Trophoblast cell (in vitro differentiated cells and primary cell): ENCODE results near the gene TNK1.

Experiments used
- DNase-seq, 2 donors: peaks; one replicate each; pipeline ENCODE4 v3.0.0-alpha.2; 2016
- H2AFZ ChIP-seq: 2 replicates; pipeline ENCODE4 v1.6.1; 2013; ENCODE audit warnings: low read length, moderate library complexity, mild to moderate bottlenecking; ENCODE audit not compliant: insufficient read depth, poor library complexity
- H2AK5ac ChIP-seq: 2 replicates; pipeline ENCODE4 v1.6.1; 2013; ENCODE audit warnings: mild to moderate bottlenecking, low read length
- H2BK120ac ChIP-seq: 2 replicates; pipeline ENCODE4 v1.6.1; 2013; ENCODE audit warnings: low read length, mild to moderate bottlenecking, moderate library complexity; ENCODE audit not compliant: insufficient read depth, poor library complexity
- H2BK12ac ChIP-seq: 2 replicates; pipeline ENCODE4 v1.6.1; 2013; ENCODE audit warnings: mild to moderate bottlenecking, low read length, moderate library complexity
- H2BK5ac ChIP-seq: 2 replicates; pipeline ENCODE4 v1.6.1; 2013; ENCODE audit warnings: low read length, low read depth, moderate library complexity, mild to moderate bottlenecking; ENCODE audit not compliant: poor library complexity
- H3K14ac ChIP-seq: 2 replicates; pipeline ENCODE4 v1.6.1; 2013; ENCODE audit warnings: mild to moderate bottlenecking, low read length
- H3K18ac ChIP-seq: 2 replicates; pipeline ENCODE4 v1.6.1; 2013; ENCODE audit warnings: mild to moderate bottlenecking, low read length
- H3K23ac ChIP-seq: 2 replicates; pipeline ENCODE4 v1.6.1; 2013; ENCODE audit warnings: low read length
- H3K27ac ChIP-seq: 2 replicates; pipeline ENCODE4 v1.5.1; 2013; ENCODE audit warnings: low read depth, mild to moderate bottlenecking, inconsistent platforms, low read length, moderate library complexity
- H3K27me3 ChIP-seq: 2 replicates; pipeline ENCODE4 v1.6.1; 2013; ENCODE audit warnings: inconsistent platforms, mild to moderate bottlenecking, low read length, moderate library complexity; ENCODE audit not compliant: insufficient read depth
- H3K36me3 ChIP-seq, 2 experiments: 1 replicate in 1 of 2; 2 replicates in 1 of 2; pipeline ENCODE4 v1.6.1; 2013; ENCODE audit warnings: low read length in 2 of 2, mild to moderate bottlenecking in 2 of 2, moderate library complexity in 1 of 2; ENCODE audit not compliant: insufficient read depth in 2 of 2, control insufficient read depth in 1 of 2
- H3K4ac ChIP-seq: 2 replicates; pipeline ENCODE4 v1.6.1; 2013; ENCODE audit warnings: low read depth, mild to moderate bottlenecking, low read length, moderate library complexity
- H3K4me1 ChIP-seq, 2 experiments: 1 replicate in 1 of 2; 2 replicates in 1 of 2; pipeline ENCODE4 v1.6.1; 2013; ENCODE audit warnings: low read length in 2 of 2, mild to moderate bottlenecking in 2 of 2, moderate library complexity in 1 of 2; ENCODE audit not compliant: insufficient read depth in 2 of 2, control insufficient read depth in 1 of 2
- H3K4me2 ChIP-seq: 2 replicates; pipeline ENCODE4 v1.6.1; 2013; ENCODE audit warnings: inconsistent platforms, mild to moderate bottlenecking, low read length, moderate library complexity
- H3K4me3 ChIP-seq: 2 replicates; pipeline ENCODE4 v1.5.1; 2013; ENCODE audit warnings: mild to moderate bottlenecking, low read depth, low read length, inconsistent platforms
- H3K79me1 ChIP-seq: one replicate; pipeline ENCODE4 v1.6.1; 2013; ENCODE audit warnings: low read length
- H3K79me2 ChIP-seq: 2 replicates; pipeline ENCODE4 v1.6.1; 2013; ENCODE audit warnings: low read length, mild to moderate bottlenecking; ENCODE audit not compliant: control insufficient read depth, insufficient read depth, poor library complexity
- H3K9ac ChIP-seq: 2 replicates; pipeline ENCODE4 v1.6.1; 2013; ENCODE audit warnings: mild to moderate bottlenecking, low read length
- H3K9me3 ChIP-seq: 2 replicates; pipeline ENCODE4 v1.6.1; 2013; ENCODE audit warnings: low read depth, mild to moderate bottlenecking, control low read depth, inconsistent platforms, low read length; ENCODE audit not compliant: insufficient read depth
- H4K12ac ChIP-seq: 2 replicates; pipeline ENCODE4 v1.6.1; 2013; ENCODE audit warnings: low read depth, mild to moderate bottlenecking, low read length, moderate library complexity
- H4K8ac ChIP-seq: 2 replicates; pipeline ENCODE4 v1.6.1; 2013; ENCODE audit warnings: low read depth, mild to moderate bottlenecking, low read length, moderate library complexity
- H4K91ac ChIP-seq: one replicate; pipeline ENCODE4 v1.6.1; 2013; ENCODE audit warnings: low read depth, mild to moderate bottlenecking, low read length, moderate library complexity
- WGBS: extraction: QIAGEN DNeasy Blood & Tissue Kit; methylation state at CpG from one replicate; pipeline ENCODE4 v1.1.7; 2013; ENCODE audit warnings: missing lambda C conversion rate; ENCODE audit not compliant: insufficient read length, insufficient coverage; ENCODE audit errors: extremely low coverage; 5-methylcytosine and 5-hydroxymethylcytosine counted together

The TNK1 gene

GRCh38 chr17:7356756-7357155 is 24.1 kb upstream of the TNK1 start:
- H3K79me2 ChIP-seq, result peaks cover 6% of the 10 kb centered on the region

DNA sequence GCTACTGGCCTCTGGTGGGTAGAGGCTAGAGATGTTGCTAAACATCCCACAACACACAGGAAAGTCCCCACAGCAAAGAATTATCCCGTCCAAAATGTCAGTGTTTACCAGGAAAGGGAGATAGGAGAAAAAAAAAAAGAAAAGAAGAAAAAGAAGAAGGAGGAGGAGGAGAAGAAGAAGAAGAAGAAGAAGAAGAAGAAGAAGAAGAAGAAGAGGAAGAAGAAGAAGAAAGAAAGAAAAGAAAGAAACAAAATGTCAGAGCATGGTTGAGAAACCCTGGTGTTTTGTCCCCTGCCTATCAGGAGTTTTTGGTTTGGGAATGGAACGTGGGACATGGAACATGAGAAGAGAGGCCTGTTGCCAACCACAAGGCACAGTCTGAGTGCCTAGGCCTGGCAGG is 23.5 kb upstream of the TNK1 start:
- Histone ChIP-seq H4K8ac (no peak overlapping the region), H4K91ac (no peak overlapping the region), H2BK120ac (no peak overlapping the region), H2AK5ac (no peak overlapping the region), H4K12ac (no peak overlapping the region), H3K4me2 (no peak overlapping the region), H2AFZ (no peak overlapping the region), H3K4me3 (no peak overlapping the region), H3K79me2 (peaks cover 2% of the 10 kb centered on the region), H2BK5ac (no peak overlapping the region), H3K18ac (no peak overlapping the region), H3K27ac (no peak overlapping the region), H3K9me3 (no peaks in the 10 kb centered on the region), H2BK12ac (no peak overlapping the region), H3K9ac (no peak overlapping the region), H3K4me1 (peaks cover 16 to 19% of the 10 kb centered on the region in 2 experiments), H3K23ac (no peak overlapping the region), H3K79me1 (peaks cover 2% of the 10 kb centered on the region), H3K4ac (no peak overlapping the region), H3K36me3 (no peaks in the 10 kb centered on the region), H3K27me3 (no peaks in the 10 kb centered on the region), H3K14ac (no peak overlapping the region)
- no peak for DNase-seq
- no CpG with 5 or more reads among the region's 2 CpGs for WGBS

More at GRCh38 chr17:7356756-7357155, 24.1 kb upstream of the TNK1 start:
- Histone ChIP-seq H3K79me1 (peaks cover 7% of the 10 kb centered on the region), H3K14ac (no peak overlapping the region), H3K9ac (no peak overlapping the region), H3K27ac (no peak overlapping the region), H2BK12ac (no peak overlapping the region), H3K9me3 (no peaks in the 10 kb centered on the region), H3K4me2 (no peak overlapping the region), H2BK120ac (no peak overlapping the region), H2AFZ (no peak overlapping the region), H2BK5ac (no peak overlapping the region), H3K4me1 (peaks cover 17 to 20% of the 10 kb centered on the region in 2 experiments), H3K23ac (no peak overlapping the region), H3K36me3 (no peaks in the 10 kb centered on the region), H3K18ac (no peak overlapping the region), H3K4me3 (no peak overlapping the region), H3K4ac (no peak overlapping the region), H4K91ac (no peak overlapping the region), H4K8ac (no peak overlapping the region), H4K12ac (no peak overlapping the region), H2AK5ac (no peak overlapping the region), H3K27me3 (no peaks in the 10 kb centered on the region)
- no CpG with 5 or more reads among the region's 8 CpGs for WGBS
- DNase-seq, result no peak

DNA sequence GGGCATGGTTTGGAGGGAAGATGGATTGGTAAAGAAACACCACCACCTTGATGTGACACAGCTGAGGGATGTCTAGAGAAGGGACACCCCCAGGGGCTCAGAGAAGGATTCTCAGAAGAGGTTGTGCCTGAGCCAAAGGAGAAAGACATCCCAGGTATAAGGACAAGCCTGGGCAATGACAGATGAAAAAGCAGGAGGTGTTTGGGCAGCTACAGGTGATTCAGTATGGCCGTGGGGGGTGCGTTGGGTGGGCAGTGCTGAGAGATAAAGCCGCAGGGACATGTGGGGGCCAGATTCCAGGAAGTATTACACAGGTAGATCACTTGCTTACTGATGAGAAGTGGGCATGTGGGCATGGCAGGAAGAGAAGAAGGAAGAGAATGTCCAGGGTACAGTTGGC is 19.0 kb upstream of the TNK1 start:
- H3K79me2 ChIP-seq, result no peaks in the 10 kb centered on the region

DNA sequence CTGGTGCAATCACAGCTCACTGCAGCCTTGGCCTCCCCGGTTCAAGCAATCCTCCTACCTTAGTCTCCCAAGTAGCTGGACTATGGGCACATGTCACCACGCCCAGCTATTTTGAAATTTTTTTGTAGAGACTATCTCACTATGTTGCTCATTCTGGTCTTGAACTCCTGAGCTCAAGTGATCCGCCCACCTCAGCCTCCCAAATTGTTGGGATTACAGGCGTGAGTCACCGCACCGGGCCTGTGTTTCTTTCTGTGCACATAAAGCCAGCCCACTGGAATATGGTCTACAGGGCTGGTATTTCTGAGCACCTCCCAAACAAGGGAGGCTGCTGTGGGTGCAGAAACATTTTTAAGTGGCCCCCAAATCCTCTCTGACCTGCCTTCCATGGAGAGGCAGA is 17.6 kb upstream of the TNK1 start:
- peak; percentile 88 to 97 for DNase-seq
- no CpG with 5 or more reads among the region's 6 CpGs for WGBS
- no peaks in the 10 kb centered on the region for H3K36me3 ChIP-seq

More for the DNA sequence above, 19.0 kb upstream of the TNK1 start:
- H3K27me3 ChIP-seq, result no peaks in the 10 kb centered on the region
- no peaks in the 10 kb centered on the region for H3K79me1 ChIP-seq
- no peak overlapping the region for H4K8ac ChIP-seq
- no peak overlapping the region for H2BK12ac ChIP-seq
- no peaks in the 10 kb centered on the region for H3K36me3 ChIP-seq
- DNase-seq, result no peak
- H2AK5ac ChIP-seq, result no peak overlapping the region
- no peak overlapping the region for H3K4ac ChIP-seq
- no peak overlapping the region for H3K9ac ChIP-seq
- H3K4me1 ChIP-seq, result no peaks in the 10 kb centered on the region
- H3K4me3 ChIP-seq, result no peak overlapping the region
- H3K14ac ChIP-seq, result no peak overlapping the region
- H4K12ac ChIP-seq, result no peak overlapping the region
- H3K4me2 ChIP-seq, result no peak overlapping the region
- no peak overlapping the region for H3K18ac ChIP-seq
- H4K91ac ChIP-seq, result no peak overlapping the region
- H2BK120ac ChIP-seq, result no peak overlapping the region
- no peak overlapping the region for H2BK5ac ChIP-seq
- H2AFZ ChIP-seq, result no peak overlapping the region
- H3K23ac ChIP-seq, result no peak overlapping the region
- H3K27ac ChIP-seq, result no peak overlapping the region
- no CpG with 5 or more reads among the region's 3 CpGs for WGBS
- H3K9me3 ChIP-seq, result no peaks in the 10 kb centered on the region

More for the DNA sequence above, 17.6 kb upstream of the TNK1 start:
- Histone ChIP-seq H2AK5ac (no peak overlapping the region), H3K4me1 (no peaks in the 10 kb centered on the region), H2BK120ac (no peak overlapping the region), H2BK12ac (no peak overlapping the region), H3K23ac (no peak overlapping the region), H3K14ac (no peak overlapping the region), H3K27me3 (no peaks in the 10 kb centered on the region), H4K91ac (no peak overlapping the region), H3K9me3 (no peaks in the 10 kb centered on the region), H3K4me3 (no peak overlapping the region), H3K4ac (no peak overlapping the region), H3K27ac (no peak overlapping the region), H3K79me2 (no peaks in the 10 kb centered on the region), H4K12ac (no peak overlapping the region), H3K9ac (no peak overlapping the region), H2BK5ac (no peak overlapping the region), H3K79me1 (no peaks in the 10 kb centered on the region), H2AFZ (no peak overlapping the region), H3K4me2 (no peak overlapping the region), H4K8ac (no peak overlapping the region), H3K18ac (no peak overlapping the region)
